NCI-H748 (cell line): Measurements from ENCODE around the gene ACTN2.

ENCODE experiments used
- DNase-seq: peaks from one replicate; lab custom pipeline; 2025; ENCODE audit not compliant: unreplicated experiment; lab: John Stamatoyannopoulos, UW

Gene ACTN2

GRCh38 chr1:236689713-236690569 lies 3.6 kb downstream of the ACTN2 start:
- DNase-seq, result no peak

DNA sequence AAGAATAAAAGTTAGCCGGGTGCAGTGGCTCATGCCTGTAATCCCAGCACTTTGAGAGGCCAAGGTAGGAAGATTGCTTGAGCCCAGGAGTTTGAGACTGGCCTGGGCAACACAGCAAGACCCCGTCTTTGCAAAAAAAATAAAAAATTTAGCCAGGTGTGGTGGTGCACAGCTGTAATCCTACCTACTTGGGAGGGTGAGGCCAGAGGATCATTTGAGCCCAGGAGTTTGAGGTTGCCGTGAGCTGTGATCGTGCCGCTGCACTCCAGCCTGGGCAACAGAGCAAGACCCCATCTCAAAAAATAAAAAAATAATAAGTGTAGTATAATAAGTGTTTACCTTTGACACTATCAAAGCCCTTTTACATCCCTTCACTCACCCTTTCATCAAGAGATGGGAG lies 5.0 kb downstream of the ACTN2 start:
- no peak for DNase-seq

GRCh38 chr1:236692128-236692527 lies 5.8 kb downstream of the ACTN2 start:
- no peak for DNase-seq

DNA sequence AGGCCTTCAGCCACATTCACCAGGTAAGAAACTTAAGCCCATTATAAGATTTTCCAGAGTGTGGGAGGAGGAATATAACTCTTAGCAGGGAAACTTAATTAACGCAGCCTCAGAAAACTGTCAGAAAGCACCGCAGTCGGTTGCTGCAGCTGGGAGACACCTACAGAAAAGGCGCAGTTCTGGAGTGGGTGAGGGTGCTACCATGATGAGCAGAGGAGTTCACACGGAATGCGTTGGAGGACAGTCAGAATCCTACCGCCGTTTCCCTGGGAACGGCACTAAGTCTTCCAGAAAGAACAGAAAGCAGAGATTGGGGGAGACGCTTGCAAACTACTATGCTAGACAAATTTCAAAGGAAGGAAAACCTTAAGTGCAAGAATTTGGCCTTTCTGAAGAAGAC lies 6.4 kb downstream of the ACTN2 start:
- no peak for DNase-seq

GRCh38 chr1:236699366-236699765 lies 13.1 kb downstream of the ACTN2 start:
- DNase-seq, result no peak

DNA sequence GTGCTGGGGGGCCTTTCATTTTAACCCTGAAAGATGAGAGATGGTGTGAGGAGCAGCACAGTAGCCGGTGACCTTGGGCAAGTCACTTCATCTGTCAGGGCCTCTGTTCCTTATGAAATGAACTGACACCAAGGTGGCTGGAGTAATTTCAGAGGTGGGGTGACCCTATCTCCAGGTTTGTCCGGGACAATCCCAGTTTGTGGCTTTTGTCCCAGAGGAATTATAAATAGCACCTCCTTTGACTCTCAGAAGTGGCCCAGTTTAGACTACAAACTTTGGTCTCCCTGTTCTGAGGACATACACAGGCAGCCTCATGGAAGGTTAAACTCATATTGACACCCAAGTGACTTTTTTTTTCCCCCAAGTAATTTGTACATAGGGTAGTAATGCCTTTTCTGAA lies 14.6 kb downstream of the ACTN2 start:
- DNase-seq, result no peak

DNA sequence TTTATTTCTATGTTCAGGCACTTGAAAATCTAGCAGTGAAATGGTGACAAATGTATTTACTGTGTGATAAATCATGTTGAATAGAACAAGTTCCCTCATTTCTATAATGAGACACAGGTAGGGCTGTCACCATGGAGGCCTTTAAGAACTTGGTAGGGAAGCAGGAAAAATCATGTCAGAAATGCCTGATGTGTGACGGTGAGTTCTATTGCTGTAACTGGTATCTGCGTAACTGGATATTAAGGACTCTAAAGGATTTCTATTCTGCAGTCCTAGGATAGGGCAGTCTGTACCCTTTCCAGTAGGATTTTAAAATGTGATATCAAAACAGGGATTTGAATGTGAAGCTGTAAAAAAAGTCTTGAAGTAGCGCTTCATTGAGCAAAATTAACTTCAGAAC lies 15.5 kb downstream of the ACTN2 start:
- no peak for DNase-seq

GRCh38 chr1:236702791-236703394 lies 16.6 kb downstream of the ACTN2 start:
- DNase-seq, result no peak

DNA sequence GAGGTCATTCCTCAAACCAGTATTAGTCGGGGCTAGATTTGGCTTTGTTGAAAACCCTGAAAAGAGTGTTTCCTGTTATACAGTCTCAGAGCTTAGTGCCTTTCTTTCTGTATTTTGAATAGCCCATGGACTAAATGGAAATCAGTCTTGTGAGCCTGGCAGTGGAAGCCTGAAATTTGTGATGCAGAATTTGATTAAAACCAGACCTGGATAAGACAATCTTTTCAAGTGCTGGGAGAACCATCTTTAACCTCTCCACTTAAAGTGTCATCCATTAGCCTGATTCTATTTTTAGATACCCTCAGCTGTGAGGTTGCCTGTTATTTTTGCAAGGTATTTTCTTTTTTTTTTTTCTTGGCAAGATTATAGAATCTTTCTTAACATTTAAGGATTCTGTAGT lies 19.5 kb downstream of the ACTN2 start:
- DNase-seq, result no peak

DNA sequence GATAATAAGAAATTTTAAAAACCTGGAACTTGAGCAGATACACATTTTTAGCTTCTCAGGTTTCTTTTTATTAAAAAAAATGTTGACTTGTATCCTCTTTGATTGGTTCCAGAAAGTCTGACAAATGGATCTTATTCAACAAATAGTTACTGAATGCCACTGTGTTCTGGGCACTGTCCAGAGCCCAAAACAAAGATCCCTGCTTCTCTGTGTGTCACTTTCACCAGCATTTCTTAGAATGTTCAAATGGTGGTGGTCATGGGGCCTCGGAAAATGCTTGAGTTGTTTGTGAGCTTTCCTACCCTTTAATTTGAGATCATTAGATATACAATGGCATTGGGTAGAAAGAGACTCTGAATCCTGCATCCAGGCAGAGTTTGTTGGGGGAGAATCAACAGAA lies 19.9 kb downstream of the ACTN2 start:
- no peak for DNase-seq

- DNase-seq, result no peak
Observed at GRCh38 chr1:236710328-236710892, 24.1 kb downstream of the ACTN2 start.

GRCh38 chr1:236716160-236716559 lies 29.9 kb downstream of the ACTN2 start:
- DNase-seq, result no peak

DNA sequence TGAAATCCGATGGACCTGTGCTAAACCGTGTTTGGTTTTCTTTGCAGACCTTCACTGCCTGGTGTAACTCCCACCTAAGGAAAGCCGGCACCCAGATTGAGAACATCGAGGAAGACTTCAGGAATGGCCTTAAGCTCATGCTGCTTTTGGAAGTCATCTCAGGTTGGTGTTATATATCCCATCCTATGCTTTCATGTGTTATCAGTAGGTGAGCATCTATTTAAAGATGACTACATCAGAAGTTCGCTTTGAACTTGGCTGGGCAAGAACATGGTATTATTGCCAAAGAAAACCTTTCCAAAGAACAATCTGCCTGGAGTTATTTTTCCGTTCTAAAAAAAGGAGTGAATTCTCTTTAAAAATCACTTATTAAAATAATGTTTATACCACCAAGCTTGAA lies 31.5 kb downstream of the ACTN2 start:
- no peak for DNase-seq

- DNase-seq, result no peak
Observed at GRCh38 chr1:236718328-236718727, 32.0 kb downstream of the ACTN2 start.

GRCh38 chr1:236720206-236720605 lies 33.9 kb downstream of the ACTN2 start:
- DNase-seq, result no peak

DNA sequence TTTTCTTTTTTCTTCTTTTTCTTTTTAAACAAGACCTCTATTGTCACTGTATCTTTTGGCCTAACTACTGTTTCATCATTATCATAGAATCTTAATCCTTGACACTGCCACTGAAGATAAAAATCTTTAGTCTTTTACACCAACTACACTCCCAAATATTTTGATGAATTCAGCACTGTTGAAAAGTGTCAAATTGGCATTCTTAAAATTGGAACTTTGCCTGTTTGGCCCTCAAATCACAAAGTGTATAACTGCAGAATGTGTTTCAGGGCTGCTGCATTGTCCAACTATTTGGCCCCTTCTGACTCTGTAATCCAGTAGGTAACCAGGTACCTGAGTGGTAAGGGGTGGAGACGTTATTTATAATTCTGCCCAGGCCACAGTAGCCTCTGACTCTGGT lies 34.3 kb downstream of the ACTN2 start:
- DNase-seq, result no peak

- no peak for DNase-seq
Observed at GRCh38 chr1:236724049-236724448, 37.8 kb downstream of the ACTN2 start.

- DNase-seq, result no peak
Observed at GRCh38 chr1:236724506-236724905, 38.2 kb downstream of the ACTN2 start.

- DNase-seq, result no peak
Observed at GRCh38 chr1:236725668-236726067, 39.4 kb downstream of the ACTN2 start.

GRCh38 chr1:236727521-236727920 lies 41.2 kb downstream of the ACTN2 start:
- no peak for DNase-seq

GRCh38 chr1:236728752-236729151 lies 42.5 kb downstream of the ACTN2 start:
- no peak for DNase-seq

- no peak for DNase-seq
Observed at GRCh38 chr1:236733653-236734052, 47.4 kb downstream of the ACTN2 start.
